Measurements from ENCODE around the gene SETD1B.

SETD1B gene

GRCh38 chr12:121807642-121808347 is 4.0 kb downstream of the SETD1B start:
- no peak for DNase-seq (ENCODE audit: low read depth, low spot score)

GRCh38 chr12:121808623-121809022 is 4.8 kb downstream of the SETD1B start:
- DNase-seq (ENCODE audit: low read depth, low spot score) = no peak

- DNase-seq (ENCODE audit: low read depth, low spot score) = no peak
Observed at GRCh38 chr12:121809712-121810116, 5.9 kb downstream of the SETD1B start.

- no peak for DNase-seq (ENCODE audit: low read depth, low spot score)
Observed at GRCh38 chr12:121810234-121810817, 6.5 kb downstream of the SETD1B start.

GRCh38 chr12:121810833-121811433 is 7.1 kb downstream of the SETD1B start:
- DNase-seq (ENCODE audit: low read depth, low spot score) = no peak

- peak; percentile 89 for DNase-seq (ENCODE audit: low read depth, low spot score)
Observed at GRCh38 chr12:121811434-121812319, 7.9 kb downstream of the SETD1B start.

GRCh38 chr12:121812320-121812871 is 8.6 kb downstream of the SETD1B start:
- peak; percentile 88 for DNase-seq (ENCODE audit: low read depth, low spot score)

GRCh38 chr12:121812921-121813896 is 9.4 kb downstream of the SETD1B start:
- DNase-seq (ENCODE audit: low read depth, low spot score) = no peak

- DNase-seq (ENCODE audit: low read depth, low spot score) = no peak
Observed at GRCh38 chr12:121813951-121814350, 10.1 kb downstream of the SETD1B start.

GRCh38 chr12:121814429-121815119 is 10.8 kb downstream of the SETD1B start:
- no peak for DNase-seq (ENCODE audit: low read depth, low spot score)

GRCh38 chr12:121815263-121815662 is 11.5 kb downstream of the SETD1B start:
- no peak for DNase-seq (ENCODE audit: low read depth, low spot score)

- no peak for DNase-seq (ENCODE audit: low read depth, low spot score)
Observed at GRCh38 chr12:121816925-121817647, 13.3 kb downstream of the SETD1B start.

- DNase-seq (ENCODE audit: low read depth, low spot score) = no peak
Observed at GRCh38 chr12:121817648-121818043, 13.8 kb downstream of the SETD1B start.

- DNase-seq (ENCODE audit: low read depth, low spot score) = no peak
Observed at GRCh38 chr12:121819212-121819949, 15.6 kb downstream of the SETD1B start.

- DNase-seq (ENCODE audit: low read depth, low spot score) = no peak
Observed at GRCh38 chr12:121820056-121820455, 16.2 kb downstream of the SETD1B start.

GRCh38 chr12:121822393-121823100 is 18.7 kb downstream of the SETD1B start:
- DNase-seq (ENCODE audit: low read depth, low spot score) = no peak

- no peak for DNase-seq (ENCODE audit: low read depth, low spot score)
Observed at GRCh38 chr12:121823101-121823726, 19.4 kb downstream of the SETD1B start.

Data from astrocyte of the hippocampus (primary cell).